HepG2 (cell line): ENCODE measurements around the gene IGDCC3. TPM values are rescaled to one million over a fixed set of nuclear protein-coding genes. Genes with fewer than 3 reads are reported as not detected.
A peak's percentile ranks its signal among the peaks of the same experiment; 100 is the strongest.

Experiments used
- ATAC-seq: fragments of 200-7000 bp; cut with Tn5 transposase; 3 replicates; pipeline ENCODE4 v1.9.1; 2020; ENCODE audit warnings: mild to moderate bottlenecking, moderate library complexity
- BruUV-seq: library from RNA; stranded (reverse); fragments of 400-500 nt; replicated peaks from 2 replicates; lab custom pipeline; 2021; lab: Mats Ljungman, UMichigan
- CTCF ChIA-PET: fragments of 300-600 bp; formaldehyde crosslinking; extraction: SDS; loops from one replicate; lab custom pipeline; 2021; ENCODE audit warnings: low total read pairs, inconsistent platforms, low intra/inter-chr PET ratio; lab: Yijun Ruan, JAX
- POLR2A ChIA-PET: fragments of 350-600 bp; sonication (Branson Sonifier 250); formaldehyde crosslinking; loops from one replicate; lab custom pipeline; 2020; ENCODE audit warnings: antibody characterized with exemption, inconsistent platforms; lab: Yijun Ruan, JAX
- DNase-seq: peaks from one replicate; pipeline ENCODE4 v3.0.0-alpha.2; 2015; ENCODE audit warnings: low spot score
- FAIRE-seq: peaks from 3 replicates; lab custom pipeline; 2011; peaks lifted over from hg19 to GRCh38; lab: Jason Lieb, UNC
- H2AFZ ChIP-seq: one replicate; pipeline ENCODE4 v1.6.1; 2011; ENCODE audit warnings: low read length, inconsistent platforms
- H3K27ac ChIP-seq: fragments of 300-600 bp; 3 replicates; pipeline ENCODE4 v1.8.0; 2011; ENCODE audit warnings: mixed run types, mild to moderate bottlenecking, mixed read lengths, low read length, inconsistent platforms; ENCODE audit not compliant: insufficient read depth; ENCODE audit errors: extremely low read length
- H3K27me3 ChIP-seq, 2 experiments: fragments of 200-600 bp in 1 of 2; 2 replicates in 1 of 2; 3 replicates in 1 of 2; pipeline versions ENCODE4 v1.6.0 to v1.8.0; 2011; ENCODE audit warnings: low read length in 2 of 2, mild to moderate bottlenecking in 2 of 2, moderate library complexity in 2 of 2, inconsistent platforms in 1 of 2; ENCODE audit not compliant: insufficient read depth in 2 of 2, control insufficient read depth in 1 of 2
- H3K36me3 ChIP-seq, 2 experiments: fragments of 200-600 bp in 1 of 2; replicated peaks in 1 of 2; 2 replicates in 1 of 2; 3 replicates in 1 of 2; pipeline versions ENCODE4 v1.5.1 to v1.8.0; 2011; ENCODE audit warnings: low read length in 2 of 2, inconsistent platforms in 1 of 2; ENCODE audit not compliant: insufficient read depth in 2 of 2, control insufficient read depth in 1 of 2
- H3K4me1 ChIP-seq: 2 replicates; pipeline ENCODE4 v1.5.1; 2012; ENCODE audit warnings: low read length, inconsistent platforms; ENCODE audit not compliant: insufficient read depth
- H3K4me2 ChIP-seq: 2 replicates; pipeline ENCODE4 v1.6.0; 2011; ENCODE audit warnings: low read depth, low read length, inconsistent platforms
- H3K4me3 ChIP-seq, 3 experiments: fragments of 200-600 bp in 1 of 3; sonication (generic), shearing (Covaris generic) in 1 of 3; replicated peaks in 1 of 3; 2 replicates each; pipeline ENCODE4 v1.5.1; 2011 to 2016; ENCODE audit warnings: low read length in 3 of 3, inconsistent platforms in 2 of 3, low read depth in 2 of 3, mild to moderate bottlenecking in 2 of 3, control low read depth in 1 of 3, mixed read lengths in 1 of 3; ENCODE audit not compliant: insufficient read depth in 1 of 3
- H3K79me2 ChIP-seq: one replicate; pipeline ENCODE4 v1.6.1; 2011; ENCODE audit warnings: low read length, inconsistent platforms; ENCODE audit not compliant: insufficient read depth
- H3K9ac ChIP-seq: 2 replicates; pipeline ENCODE4 v1.6.0; 2011; ENCODE audit warnings: mild to moderate bottlenecking, low read depth, low read length, inconsistent platforms; ENCODE audit not compliant: insufficient read depth
- H3K9me3 ChIP-seq: 2 replicates; pipeline ENCODE4 v1.5.1; 2012; ENCODE audit warnings: mild to moderate bottlenecking, low read length
- H4K20me1 ChIP-seq: 2 replicates; pipeline ENCODE4 v1.6.0; 2011; ENCODE audit warnings: inconsistent platforms, mild to moderate bottlenecking, low read length, moderate library complexity; ENCODE audit not compliant: insufficient read depth
- AGO2 ChIP-seq: fragments of 200-400 bp; formaldehyde crosslinking; optimal IDR thresholded peaks from 2 replicates; pipeline ENCODE3; 2017; ENCODE audit warnings: mild to moderate bottlenecking, low read depth, low read length, moderate library complexity
- NONO ChIP-seq, 2 experiments: fragments of 450-650 bp in 1 of 2; sonication (generic) in 1 of 2; formaldehyde crosslinking in 1 of 2; IDR thresholded peaks in 1 of 2; conservative IDR thresholded peaks in 1 of 2; 2 replicates each; pipeline versions ENCODE4 v1.6.1 to v1.8.0; 2017 to 2022; ENCODE audit warnings: mild to moderate bottlenecking in 1 of 2, missing genetic modification reagents in 1 of 2, moderate library complexity in 1 of 2
- ZBTB2 ChIP-seq: sonication (generic); formaldehyde crosslinking; IDR thresholded peaks from 2 replicates; pipeline ENCODE4 v1.8.0; 2022; ENCODE audit warnings: low read depth, missing genetic modification reagents
- ZBTB26 ChIP-seq: IDR thresholded peaks from 2 replicates; pipeline ENCODE4 v1.6.1; 2016; ENCODE audit warnings: missing compliant biosample characterization, missing genetic modification reagents, borderline replicate concordance
- ZNF138 ChIP-seq: sonication (generic); formaldehyde crosslinking; IDR thresholded peaks from 2 replicates; pipeline ENCODE4 v1.5.0; 2020; ENCODE audit warnings: mild to moderate bottlenecking, low read depth, missing genetic modification reagents
- ZNF251 ChIP-seq: sonication (generic); formaldehyde crosslinking; IDR thresholded peaks from 2 replicates; pipeline ENCODE4 v1.9.0; 2021; ENCODE audit warnings: mild to moderate bottlenecking, missing genetic modification reagents
- ZNF263 ChIP-seq: sonication (generic); formaldehyde crosslinking; IDR thresholded peaks from 2 replicates; pipeline ENCODE4 v1.4.0; 2020; ENCODE audit warnings: missing genetic modification reagents
- WGBS: methylation state at CpG from one replicate; pipeline ENCODE4 v1.1.6; 2017; ENCODE audit warnings: low lambda C conversion rate; 5-methylcytosine and 5-hydroxymethylcytosine counted together
- in situ Hi-C: cut with HindIII; loops from 2 replicates; pipeline ENCODE4 v1.10.0; 2017; ENCODE audit warnings: low pct_unique_long_range_greater_than_20kb; ENCODE audit not compliant: extremely low pct_ligation_motif_present
- intact Hi-C: fragments of 100-400 bp; cut with micrococcal nuclease; formaldehyde crosslinking; loops from one replicate; pipeline ENCODE4 v1.10.0; 2022; ENCODE audit not compliant: unreplicated experiment
- polyA plus RNA-seq, 8 experiments: library from polyadenylated mRNA; depleted of rRNA in 3 of 8; stranded (reverse) in 7 of 8; unstranded in 1 of 8; fragments of >200 nt; fragmentation: Illumina TruSeq in 4 of 8; extraction: Trizol in 4 of 8; gene quantifications; 2 replicates each; pipeline versions ENCODE4 v1.2.1 to v1.2.3, GENCODE V29; 2011 to 2016; ENCODE audit warnings: low read depth in 4 of 8, missing spikeins in 1 of 8, mixed read lengths in 1 of 8; ENCODE audit not compliant: insufficient read depth in 1 of 8
- total RNA-seq, 5 experiments: library from RNA; depleted of rRNA; stranded (reverse); fragments of >200 nt; fragmentation: Illumina TruSeq; extraction: Trizol; gene quantifications; 2 replicates each; pipeline ENCODE4 v1.2.3, GENCODE V29; 2016; ENCODE audit warnings: low read depth in 1 of 5

Gene IGDCC3
- total and polyA plus RNA-seq, 2 of the 13 experiments (the other 11 are each of a cell fraction or from before 2014, with no cell fraction given) = 30.1 to 51.8 TPM

- Histone ChIP-seq H3K9ac (no peak overlapping the region), H3K4me3 (no peak overlapping the region), H3K27me3 (no peaks in the 10 kb centered on the region), H2AFZ (no peak overlapping the region), H3K4me2 (no peak overlapping the region), H3K79me2 (peaks cover 18% of the 10 kb centered on the region), H3K36me3 (peaks cover 11 to 31% of the 10 kb centered on the region in 2 experiments; a peak in 4 of 5 replicates), H4K20me1 (0 out of 2 replicates have a peak, but pooled peaks cover 2% of the 10 kb centered on the region), H3K4me1 (peaks cover 21% of the 10 kb centered on the region), H3K9me3 (no peaks in the 10 kb centered on the region), H3K27ac (no peak overlapping the region)
- FAIRE-seq = no peak
- DNase-seq = no peak
- WGBS = 100% methylated on average over 2 of the region's 6 CpGs
- in situ Hi-C loops (no loop called here), intact Hi-C loops (no loop called here)
- ChIA-PET CTCF (no interaction called here), POLR2A (no interaction called here)
- no TSS peak for BruUV-seq
- TF ChIP-seq ZNF138 (CRISPR knock-in tag) (no peak), AGO2 (peak; percentile 45), ZNF251 (CRISPR knock-in tag) (no peak), ZNF263 (CRISPR knock-in tag) (peak; percentile 49; the same call in 1 of the 2 replicates), NONO (IDR thresholded peaks at IDR 0.05) (no peak), NONO (CRISPR knock-in tag; conservative IDR thresholded peaks at IDR 0.05) (no peak), ZBTB2 (CRISPR knock-in tag) (no peak), ZBTB26 (CRISPR knock-in tag) (no peak)
- no peak for ATAC-seq
Observed at GRCh38 chr15:65337436-65338070, 40.2 kb downstream of the IGDCC3 start.
